Central memory CD8-positive, alpha-beta T cell (primary cell): ENCODE data around the gene CNNM1.

Source experiments
- ATAC-seq: fragments of 150-1000 bp; cut with Tn5 transposase; replicated peaks from 2 replicates; pipeline ENCODE4 v1.10.0; 2022; ENCODE audit warnings: mild to moderate bottlenecking, moderate FRiP score, moderate number of reproducible peaks; ENCODE audit not compliant: poor library complexity, severe bottlenecking; ENCODE audit errors: extremely low read depth
- DNase-seq, 2 donors: peaks; one replicate each; pipeline ENCODE4 v3.0.0; 2021; ENCODE audit warnings: low spot score in 2 of 2
- H3K27ac Mint-ChIP-seq: one replicate; pipeline ENCODE4 v1.8.0; 2022; ENCODE audit warnings: low read depth, mild to moderate bottlenecking, moderate library complexity, mixed read lengths
- H3K27me3 Mint-ChIP-seq: one replicate; pipeline ENCODE4 v1.8.0; 2022; ENCODE audit warnings: mixed read lengths
- H3K36me3 Mint-ChIP-seq: one replicate; pipeline ENCODE4 v1.8.0; 2022; ENCODE audit warnings: mild to moderate bottlenecking, moderate library complexity, mixed read lengths; ENCODE audit not compliant: insufficient read depth
- H3K4me1 Mint-ChIP-seq: one replicate; pipeline ENCODE4 v1.8.0; 2022; ENCODE audit warnings: mixed read lengths
- H3K4me3 Mint-ChIP-seq: one replicate; pipeline ENCODE4 v1.8.0; 2022; ENCODE audit warnings: mild to moderate bottlenecking, moderate library complexity, mixed read lengths
- H3K9me3 Mint-ChIP-seq: one replicate; pipeline ENCODE4 v1.8.0; 2022; ENCODE audit warnings: mixed read lengths

Gene CNNM1

GRCh38 chr10:99411546-99411945 is 82.4 kb downstream of the CNNM1 start:
- Mint-ChIP-seq H3K9me3 (no peaks in the 10 kb centered on the region), H3K27ac (no peak overlapping the region), H3K36me3 (peaks cover 7% of the 10 kb centered on the region), H3K27me3 (no peaks in the 10 kb centered on the region), H3K4me1 (peaks cover 9% of the 10 kb centered on the region), H3K4me3 (no peak overlapping the region)
- DNase-seq (no peak), ATAC-seq (no peak)

- Mint-ChIP-seq H3K4me1 (peaks cover 9% of the 10 kb centered on the region), H3K4me3 (no peak overlapping the region), H3K9me3 (no peaks in the 10 kb centered on the region), H3K36me3 (peaks cover 2% of the 10 kb centered on the region), H3K27ac (no peak overlapping the region), H3K27me3 (no peaks in the 10 kb centered on the region)
- ATAC-seq: no peak
- no peak for DNase-seq
Measured at GRCh38 chr10:99412099-99412498, 82.9 kb downstream of the CNNM1 start.

- no peak for ATAC-seq
- Mint-ChIP-seq H3K4me3 (no peak overlapping the region), H3K27me3 (no peaks in the 10 kb centered on the region), H3K9me3 (no peaks in the 10 kb centered on the region), H3K4me1 (peaks cover 8% of the 10 kb centered on the region), H3K36me3 (peaks cover 2% of the 10 kb centered on the region), H3K27ac (no peak overlapping the region)
- no peak for DNase-seq
Measured at GRCh38 chr10:99418910-99419624, 89.9 kb downstream of the CNNM1 start.

GRCh38 chr10:99419688-99420087 is 90.5 kb downstream of the CNNM1 start:
- no peak overlapping the region for H3K27ac Mint-ChIP-seq
- DNase-seq: no peak
- no peaks in the 10 kb centered on the region for H3K27me3 Mint-ChIP-seq
- H3K36me3 Mint-ChIP-seq: peaks cover 2% of the 10 kb centered on the region
- no peaks in the 10 kb centered on the region for H3K9me3 Mint-ChIP-seq
- ATAC-seq: no peak
- no peak overlapping the region for H3K4me3 Mint-ChIP-seq
- peaks cover 2% of the 10 kb centered on the region for H3K4me1 Mint-ChIP-seq

- Mint-ChIP-seq H3K27me3 (no peaks in the 10 kb centered on the region), H3K36me3 (peaks cover 2% of the 10 kb centered on the region), H3K9me3 (no peaks in the 10 kb centered on the region), H3K4me3 (no peak overlapping the region), H3K27ac (no peak overlapping the region), H3K4me1 (no peaks in the 10 kb centered on the region)
- no peak for ATAC-seq
- no peak for DNase-seq
Measured at GRCh38 chr10:99421233-99421739, 92.1 kb downstream of the CNNM1 start.

- Mint-ChIP-seq H3K27me3 (no peaks in the 10 kb centered on the region), H3K36me3 (peaks cover 1% of the 10 kb centered on the region), H3K27ac (no peak overlapping the region), H3K4me1 (no peaks in the 10 kb centered on the region), H3K4me3 (no peak overlapping the region), H3K9me3 (no peaks in the 10 kb centered on the region)
- ATAC-seq: no peak
- DNase-seq: no peak
Measured at GRCh38 chr10:99422529-99423096, 93.5 kb downstream of the CNNM1 start.

GRCh38 chr10:99424656-99425055 is 95.5 kb downstream of the CNNM1 start:
- H3K4me1 Mint-ChIP-seq: peaks cover 11% of the 10 kb centered on the region
- no peak overlapping the region for H3K27ac Mint-ChIP-seq
- no peaks in the 10 kb centered on the region for H3K9me3 Mint-ChIP-seq
- ATAC-seq (no peak), DNase-seq (no peak)
- peaks cover 2% of the 10 kb centered on the region for H3K36me3 Mint-ChIP-seq
- H3K4me3 Mint-ChIP-seq: no peak overlapping the region
- no peaks in the 10 kb centered on the region for H3K27me3 Mint-ChIP-seq

- no peaks in the 10 kb centered on the region for H3K27me3 Mint-ChIP-seq
- H3K4me3 Mint-ChIP-seq: no peak overlapping the region
- no peaks in the 10 kb centered on the region for H3K9me3 Mint-ChIP-seq
- DNase-seq (no peak), ATAC-seq (no peak)
- no peak overlapping the region for H3K27ac Mint-ChIP-seq
- H3K4me1 Mint-ChIP-seq: peaks cover 17% of the 10 kb centered on the region
- H3K36me3 Mint-ChIP-seq: peaks cover 3% of the 10 kb centered on the region
Measured at GRCh38 chr10:99425204-99425603, 96.0 kb downstream of the CNNM1 start.

GRCh38 chr10:99426689-99427088 is 97.5 kb downstream of the CNNM1 start:
- H3K4me1 Mint-ChIP-seq: peaks cover 28% of the 10 kb centered on the region
- no peaks in the 10 kb centered on the region for H3K27me3 Mint-ChIP-seq
- DNase-seq (no peak), ATAC-seq (no peak)
- H3K9me3 Mint-ChIP-seq: no peaks in the 10 kb centered on the region
- H3K27ac Mint-ChIP-seq: no peak overlapping the region
- peaks cover 12% of the 10 kb centered on the region for H3K36me3 Mint-ChIP-seq
- no peak overlapping the region for H3K4me3 Mint-ChIP-seq

- Mint-ChIP-seq H3K27ac (no peak overlapping the region), H3K27me3 (no peaks in the 10 kb centered on the region), H3K4me1 (peaks cover 34% of the 10 kb centered on the region), H3K36me3 (peaks cover 13% of the 10 kb centered on the region), H3K9me3 (no peaks in the 10 kb centered on the region), H3K4me3 (no peak overlapping the region)
- DNase-seq (no peak), ATAC-seq (no peak)
Measured at GRCh38 chr10:99427566-99428190, 98.5 kb downstream of the CNNM1 start.

GRCh38 chr10:99429517-99430095 is 100.5 kb downstream of the CNNM1 start:
- no peak for ATAC-seq
- Mint-ChIP-seq H3K4me1 (peaks cover 34% of the 10 kb centered on the region), H3K36me3 (peaks cover 13% of the 10 kb centered on the region), H3K27me3 (no peaks in the 10 kb centered on the region), H3K27ac (peak overlapping the region; percentile 95), H3K4me3 (peak overlapping the region; percentile 96), H3K9me3 (no peaks in the 10 kb centered on the region)
- no peak for DNase-seq

GRCh38 chr10:99430116-99430450 is 100.9 kb downstream of the CNNM1 start:
- ATAC-seq (peak; percentile 1), DNase-seq (peak in 1 of 2 donors; percentile 14)
- Mint-ChIP-seq H3K4me3 (peak overlapping the region; percentile 96), H3K27ac (peak overlapping the region; percentile 95), H3K27me3 (no peaks in the 10 kb centered on the region), H3K4me1 (peaks cover 34% of the 10 kb centered on the region), H3K9me3 (no peaks in the 10 kb centered on the region), H3K36me3 (peaks cover 13% of the 10 kb centered on the region)
